ENCODE results near the gene ZNF189.

DNA sequence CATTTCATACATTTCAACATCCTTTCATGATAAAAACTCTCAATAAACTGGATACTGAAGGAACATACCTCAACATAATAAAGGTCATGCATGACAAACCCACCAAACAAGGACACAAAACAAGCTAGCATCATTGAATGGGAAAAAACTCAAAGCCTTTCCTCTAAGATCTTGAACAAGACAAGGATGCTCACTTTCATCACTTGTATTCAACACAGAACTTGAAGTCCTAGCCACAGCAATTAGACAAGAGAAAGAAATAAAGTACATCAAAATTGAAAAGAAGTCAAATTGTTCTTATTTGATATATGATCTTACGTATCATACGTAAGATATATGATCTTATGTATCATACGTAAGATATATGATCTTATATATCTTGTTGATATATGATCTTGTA, 5.5 kb upstream of the ZNF189 start:
- TF ChIP-seq, protein P1, sequence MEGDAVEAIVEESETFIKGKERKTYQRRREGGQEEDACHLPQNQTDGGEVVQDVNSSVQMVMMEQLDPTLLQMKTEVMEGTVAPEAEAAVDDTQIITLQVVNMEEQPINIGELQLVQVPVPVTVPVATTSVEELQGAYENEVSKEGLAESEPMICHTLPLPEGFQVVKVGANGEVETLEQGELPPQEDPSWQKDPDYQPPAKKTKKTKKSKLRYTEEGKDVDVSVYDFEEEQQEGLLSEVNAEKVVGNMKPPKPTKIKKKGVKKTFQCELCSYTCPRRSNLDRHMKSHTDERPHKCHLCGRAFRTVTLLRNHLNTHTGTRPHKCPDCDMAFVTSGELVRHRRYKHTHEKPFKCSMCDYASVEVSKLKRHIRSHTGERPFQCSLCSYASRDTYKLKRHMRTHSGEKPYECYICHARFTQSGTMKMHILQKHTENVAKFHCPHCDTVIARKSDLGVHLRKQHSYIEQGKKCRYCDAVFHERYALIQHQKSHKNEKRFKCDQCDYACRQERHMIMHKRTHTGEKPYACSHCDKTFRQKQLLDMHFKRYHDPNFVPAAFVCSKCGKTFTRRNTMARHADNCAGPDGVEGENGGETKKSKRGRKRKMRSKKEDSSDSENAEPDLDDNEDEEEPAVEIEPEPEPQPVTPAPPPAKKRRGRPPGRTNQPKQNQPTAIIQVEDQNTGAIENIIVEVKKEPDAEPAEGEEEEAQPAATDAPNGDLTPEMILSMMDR (IDR thresholded peaks at IDR 0.05; ENCODE audit: low read depth, low read length, poor library complexity, severe bottlenecking), result no peak
- TF ChIP-seq EZH2phosphoT487 (IDR thresholded peaks at IDR 0.05; ENCODE audit: borderline replicate concordance, low read length), result no peak

All from DOHH2 (cell line).